Measurements from ENCODE around the gene DNAJB4. TPM values are rescaled to one million over a fixed set of nuclear protein-coding genes. Genes with fewer than 3 reads are reported as not detected.

The DNAJB4 gene
- total and polyA plus RNA-seq, 3 donors from 2014 or later, result 21.1 to 33.4 (median 24.7) TPM

- Histone ChIP-seq H3K4me1 (peaks cover 23% of the 10 kb centered on the region), H3K27ac (no peak overlapping the region), H3K27me3 (no peaks in the 10 kb centered on the region), H3K36me3 (ENCODE audit: low read depth, missing control alignments) (no peaks in the 10 kb centered on the region), H3K4me3 (no peak overlapping the region), H3K9me3 (no peaks in the 10 kb centered on the region)
- intact Hi-C loops (cut with DNase I; ENCODE audit: low total_unique reads), result no loop called here
- TF ChIP-seq POLR2A (IDR thresholded peaks at IDR 0.05), result no peak
- TF ChIP-seq, protein P1, sequence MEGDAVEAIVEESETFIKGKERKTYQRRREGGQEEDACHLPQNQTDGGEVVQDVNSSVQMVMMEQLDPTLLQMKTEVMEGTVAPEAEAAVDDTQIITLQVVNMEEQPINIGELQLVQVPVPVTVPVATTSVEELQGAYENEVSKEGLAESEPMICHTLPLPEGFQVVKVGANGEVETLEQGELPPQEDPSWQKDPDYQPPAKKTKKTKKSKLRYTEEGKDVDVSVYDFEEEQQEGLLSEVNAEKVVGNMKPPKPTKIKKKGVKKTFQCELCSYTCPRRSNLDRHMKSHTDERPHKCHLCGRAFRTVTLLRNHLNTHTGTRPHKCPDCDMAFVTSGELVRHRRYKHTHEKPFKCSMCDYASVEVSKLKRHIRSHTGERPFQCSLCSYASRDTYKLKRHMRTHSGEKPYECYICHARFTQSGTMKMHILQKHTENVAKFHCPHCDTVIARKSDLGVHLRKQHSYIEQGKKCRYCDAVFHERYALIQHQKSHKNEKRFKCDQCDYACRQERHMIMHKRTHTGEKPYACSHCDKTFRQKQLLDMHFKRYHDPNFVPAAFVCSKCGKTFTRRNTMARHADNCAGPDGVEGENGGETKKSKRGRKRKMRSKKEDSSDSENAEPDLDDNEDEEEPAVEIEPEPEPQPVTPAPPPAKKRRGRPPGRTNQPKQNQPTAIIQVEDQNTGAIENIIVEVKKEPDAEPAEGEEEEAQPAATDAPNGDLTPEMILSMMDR (IDR thresholded peaks at IDR 0.05), result no peak
- DNase-seq, result no peak
- WGBS, 2 donors, result 29 to 31% methylated on average over 4 of the region's 4 CpGs
Measured at GRCh38 chr1:77975386-77975785, 29.4 kb upstream of the DNAJB4 start.

DNA sequence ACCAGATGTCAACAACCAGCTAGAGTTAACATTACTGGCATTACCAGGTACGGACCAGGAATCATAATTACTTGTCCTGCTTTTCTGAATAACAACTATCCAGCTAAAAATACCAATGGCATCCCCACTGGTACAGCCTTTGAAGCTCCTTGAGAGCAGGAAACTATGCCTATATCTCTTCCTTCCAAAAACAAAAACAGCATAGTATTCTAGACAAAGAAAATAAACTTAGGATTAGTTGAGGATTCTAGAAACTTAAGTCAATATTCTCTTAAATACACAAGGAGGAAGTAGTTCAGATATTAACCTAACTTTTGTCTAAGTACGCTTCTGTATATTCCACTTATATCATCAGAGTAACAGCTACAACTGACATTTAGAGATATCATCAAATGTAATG, 28.8 kb upstream of the DNAJB4 start:
- Histone ChIP-seq H3K27ac (no peak overlapping the region), H3K9me3 (no peaks in the 10 kb centered on the region), H3K4me3 (no peak overlapping the region), H3K27me3 (no peaks in the 10 kb centered on the region), H3K4me1 (peaks cover 23% of the 10 kb centered on the region), H3K36me3 (ENCODE audit: low read depth, missing control alignments) (no peaks in the 10 kb centered on the region)
- 29 to 34% methylated on average over 2 of the region's 2 CpGs for WGBS, 2 donors
- intact Hi-C loops (cut with DNase I; ENCODE audit: low total_unique reads), result no loop called here
- no peak for DNase-seq
- no peak for TF ChIP-seq POLR2A (IDR thresholded peaks at IDR 0.05)
- TF ChIP-seq, protein P1 (IDR thresholded peaks at IDR 0.05), result no peak

DNA sequence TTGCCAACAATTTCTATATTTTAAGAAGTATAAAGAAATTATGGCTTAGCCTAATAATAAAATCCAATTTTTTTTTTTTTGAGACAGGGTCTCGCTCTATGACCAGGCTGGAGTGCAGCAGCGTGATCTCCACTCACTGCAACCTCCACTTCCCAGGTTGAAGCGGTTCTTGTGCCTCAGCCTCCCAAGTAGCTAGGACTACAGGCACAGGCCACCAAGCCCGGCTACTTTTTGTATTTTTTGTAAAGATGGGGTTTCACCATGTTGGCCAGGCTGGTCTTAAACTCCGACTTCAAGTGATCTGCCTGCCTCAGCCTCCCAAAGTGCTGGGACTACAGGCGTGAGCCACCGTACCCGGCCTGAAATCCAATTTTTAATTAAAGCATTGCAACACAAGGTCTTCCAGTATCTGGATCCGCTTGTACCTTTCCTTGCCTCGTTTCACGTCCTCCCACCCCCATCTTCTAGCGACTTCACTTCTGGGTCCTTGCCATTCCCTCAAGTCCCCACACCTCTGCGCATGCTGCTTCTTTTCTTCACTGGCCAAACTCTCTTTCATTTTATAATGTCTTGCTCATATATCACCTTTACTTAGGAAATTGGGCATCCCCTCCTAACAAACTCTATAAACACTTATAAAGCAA, 28.2 kb upstream of the DNAJB4 start:
- Histone ChIP-seq H3K4me3 (peak overlapping the region; percentile 90 to 93), H3K9me3 (no peaks in the 10 kb centered on the region), H3K27me3 (no peaks in the 10 kb centered on the region), H3K36me3 (ENCODE audit: low read depth, missing control alignments) (no peaks in the 10 kb centered on the region), H3K27ac (peak overlapping the region in 1 of 2 donors; percentile 99), H3K4me1 (peaks cover 23% of the 10 kb centered on the region)
- 47 to 57% methylated on average over 13 of the region's 13 CpGs for WGBS, 2 donors
- DNase-seq, result no peak
- intact Hi-C loops (cut with DNase I; ENCODE audit: low total_unique reads), result no loop called here
- TF ChIP-seq, protein P1 (IDR thresholded peaks at IDR 0.05), result no peak
- no peak for TF ChIP-seq POLR2A (IDR thresholded peaks at IDR 0.05)

DNA sequence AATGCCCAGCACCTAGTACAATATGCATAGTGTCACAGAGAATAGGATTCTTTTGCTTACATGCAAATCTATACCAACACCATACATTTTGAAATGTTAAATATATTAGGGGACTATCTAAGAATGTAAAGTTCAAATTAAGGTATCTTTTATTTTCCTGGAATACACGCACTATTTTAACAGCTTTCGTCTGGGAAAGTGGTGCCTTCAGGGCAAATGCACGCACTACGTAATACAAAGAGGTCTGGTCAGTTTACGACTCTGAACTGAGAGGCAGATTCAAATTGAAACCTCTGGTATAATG, 26.8 kb upstream of the DNAJB4 start:
- 0% methylated on average over 5 of the region's 5 CpGs for WGBS, 2 donors
- intact Hi-C loops (cut with DNase I; ENCODE audit: low total_unique reads), result no loop called here
- TF ChIP-seq POLR2A (IDR thresholded peaks at IDR 0.05), result no peak
- TF ChIP-seq, protein P1 (IDR thresholded peaks at IDR 0.05), result no peak
- Histone ChIP-seq H3K27ac (peak overlapping the region; percentile 98 to 99), H3K36me3 (ENCODE audit: low read depth, missing control alignments) (no peaks in the 10 kb centered on the region), H3K9me3 (no peaks in the 10 kb centered on the region), H3K4me1 (peaks cover 23% of the 10 kb centered on the region), H3K4me3 (peak overlapping the region; percentile 90 to 93), H3K27me3 (no peaks in the 10 kb centered on the region)
- no peak for DNase-seq

- peak overlapping the region; percentile 98 to 99 for H3K27ac ChIP-seq
- no peaks in the 10 kb centered on the region for H3K36me3 ChIP-seq (ENCODE audit: low read depth, missing control alignments)
- peak; percentile 87 for DNase-seq
- H3K27me3 ChIP-seq, result no peaks in the 10 kb centered on the region
- H3K9me3 ChIP-seq, result no peaks in the 10 kb centered on the region
- 0 to 1% methylated on average over 28 to 34 of the region's 34 CpGs for WGBS, 2 donors
- peak overlapping the region; percentile 90 to 93 for H3K4me3 ChIP-seq
- H3K4me1 ChIP-seq, result peaks cover 23% of the 10 kb centered on the region
- TF ChIP-seq, protein P1 (IDR thresholded peaks at IDR 0.05), result no peak
- TF ChIP-seq POLR2A (IDR thresholded peaks at IDR 0.05), result no peak
- intact Hi-C loops (cut with DNase I; ENCODE audit: low total_unique reads), result no loop called here
Measured at GRCh38 chr1:77978293-77978968, 26.3 kb upstream of the DNAJB4 start.

Measured in testis (tissue), 3 donors.